ENCODE data around the gene ARFGEF3. TPM values are rescaled to one million over a fixed set of nuclear protein-coding genes. Genes with fewer than 3 reads are reported as not detected.

Gene ARFGEF3
- total and polyA plus RNA-seq, 4 donors = 4.7 to 28.1 (median 14.0) TPM

- no peak overlapping the region for H3K4me3 ChIP-seq
- no peak for ATAC-seq (ENCODE audit: insufficient read depth, low FRiP score)
- WGBS, 2 donors = 62 to 77% methylated on average over 8 of the region's 8 CpGs
Observed at GRCh38 chr6:138272533-138273315, 111.0 kb downstream of the ARFGEF3 start.

DNA sequence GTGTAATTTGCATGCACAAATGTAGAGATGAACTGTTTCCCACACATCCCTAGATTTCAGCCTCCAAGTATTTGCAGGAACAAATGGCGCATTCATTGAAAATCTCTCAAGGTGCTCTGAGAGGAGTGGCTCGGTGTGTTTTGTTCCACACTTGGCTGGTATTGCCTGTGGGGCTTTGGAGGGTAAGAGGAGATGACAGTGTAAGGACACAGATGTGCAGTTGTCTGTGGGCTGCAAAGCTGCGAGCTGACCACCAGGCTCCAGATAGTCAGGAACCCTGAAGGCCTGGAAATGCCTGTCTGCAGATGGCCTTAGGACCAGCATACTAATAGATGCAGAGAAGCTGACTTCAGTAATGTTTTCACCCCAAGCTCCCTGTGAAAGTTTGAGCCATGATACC is 114.2 kb downstream of the ARFGEF3 start:
- TF ChIP-seq CTCF (IDR thresholded peaks at IDR 0.05; ENCODE audit: control extremely low read depth, extremely low read depth) = no peak
- ATAC-seq (ENCODE audit: insufficient read depth, low FRiP score) (no peak), DNase-seq (no peak)
- no peaks in the 10 kb centered on the region for H3K27me3 ChIP-seq (ENCODE audit: control insufficient read depth in 3 of 3, insufficient read depth in 3 of 3, low read length in 2 of 3)
- H3K27ac ChIP-seq (ENCODE audit: low read depth in 1 of 2, low read length in 1 of 2) = no peak overlapping the region
- H3K36me3 ChIP-seq (ENCODE audit: control insufficient read depth in 4 of 4, insufficient read depth in 4 of 4, low read length in 4 of 4) = peaks cover 0 to 2% (median 0%) of the 10 kb centered on the region in 4 donors
- H3K4me1 ChIP-seq (ENCODE audit: control insufficient read depth in 5 of 5, insufficient read depth in 5 of 5, low read length in 5 of 5) = peaks cover 0 to 2% (median 0%) of the 10 kb centered on the region in 5 donors
- no peak overlapping the region for H3K4me3 ChIP-seq
- H3K9ac ChIP-seq (ENCODE audit: insufficient read depth in 1 of 2, low read length in 2 of 2) = no peak overlapping the region
- H3K9me3 ChIP-seq (ENCODE audit: control insufficient read depth in 4 of 4, insufficient read depth in 3 of 4, low read length in 3 of 4) = no peaks in the 10 kb centered on the region
- WGBS, 2 donors = 92 to 99% methylated on average over 3 of the region's 3 CpGs

More at GRCh38 chr6:138272533-138273315, 111.0 kb downstream of the ARFGEF3 start:
- Histone ChIP-seq H3K9me3 (ENCODE audit: control insufficient read depth in 4 of 4, insufficient read depth in 3 of 4, low read length in 3 of 4) (no peaks in the 10 kb centered on the region), H3K9ac (ENCODE audit: insufficient read depth in 1 of 2, low read length in 2 of 2) (no peak overlapping the region), H3K36me3 (ENCODE audit: control insufficient read depth in 4 of 4, insufficient read depth in 4 of 4, low read length in 4 of 4) (peaks cover 0 to 2% (median 0%) of the 10 kb centered on the region in 4 donors), H3K27ac (ENCODE audit: low read depth in 1 of 2, low read length in 1 of 2) (no peak overlapping the region), H3K27me3 (ENCODE audit: control insufficient read depth in 3 of 3, insufficient read depth in 3 of 3, low read length in 2 of 3) (no peaks in the 10 kb centered on the region), H3K4me1 (ENCODE audit: control insufficient read depth in 5 of 5, insufficient read depth in 5 of 5, low read length in 5 of 5) (peaks cover 0 to 4% (median 0%) of the 10 kb centered on the region in 5 donors)
- TF ChIP-seq CTCF (IDR thresholded peaks at IDR 0.05; ENCODE audit: control extremely low read depth, extremely low read depth) = no peak
- DNase-seq = no peak

DNA sequence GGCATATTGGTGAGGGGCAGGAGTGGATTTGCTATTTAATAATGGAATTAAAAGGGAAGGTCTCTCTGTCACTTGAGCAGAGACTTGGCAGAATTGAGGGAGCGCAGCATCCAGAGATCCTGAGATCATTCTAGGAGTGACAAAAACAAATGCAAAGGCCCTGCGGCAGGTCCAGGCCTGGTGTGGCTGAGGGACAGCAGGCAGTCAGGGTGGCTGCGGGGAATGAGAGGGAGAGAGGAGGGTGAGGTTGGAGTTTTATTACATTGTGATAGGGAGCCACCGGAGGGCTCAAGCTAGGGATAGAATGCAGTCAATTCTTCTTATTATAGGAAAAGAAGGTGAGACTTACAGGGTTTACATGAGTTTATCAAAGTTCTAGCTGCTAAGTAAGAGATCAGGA is 116.1 kb downstream of the ARFGEF3 start:
- Histone ChIP-seq H3K27me3 (ENCODE audit: control insufficient read depth in 3 of 3, insufficient read depth in 3 of 3, low read length in 2 of 3) (no peaks in the 10 kb centered on the region), H3K27ac (ENCODE audit: low read depth in 1 of 2, low read length in 1 of 2) (no peak overlapping the region), H3K4me1 (ENCODE audit: control insufficient read depth in 5 of 5, insufficient read depth in 5 of 5, low read length in 5 of 5) (no peaks in the 10 kb centered on the region), H3K36me3 (ENCODE audit: control insufficient read depth in 4 of 4, insufficient read depth in 4 of 4, low read length in 4 of 4) (peaks cover 0 to 6% (median 2%) of the 10 kb centered on the region in 4 donors), H3K4me3 (no peak overlapping the region), H3K9ac (ENCODE audit: insufficient read depth in 1 of 2, low read length in 2 of 2) (no peak overlapping the region), H3K9me3 (ENCODE audit: control insufficient read depth in 4 of 4, insufficient read depth in 3 of 4, low read length in 3 of 4) (no peaks in the 10 kb centered on the region)
- DNase-seq (no peak), ATAC-seq (ENCODE audit: insufficient read depth, low FRiP score) (no peak)
- TF ChIP-seq CTCF (IDR thresholded peaks at IDR 0.05; ENCODE audit: control extremely low read depth, extremely low read depth) = no peak
- WGBS, 2 donors = 99 to 100% methylated on average over 4 of the region's 4 CpGs

Data from lung (tissue), 12 donors.